ELR (cell line): ENCODE measurements around the gene NEDD9.

Source experiments
- DNase-seq: peaks from one replicate; pipeline ENCODE4 v3.0.0-alpha.2; 2015; ENCODE audit warnings: low read depth

The NEDD9 gene

GRCh38 chr6:11201015-11201414, 31.5 kb downstream of the NEDD9 start:
- DNase-seq = no peak

DNA sequence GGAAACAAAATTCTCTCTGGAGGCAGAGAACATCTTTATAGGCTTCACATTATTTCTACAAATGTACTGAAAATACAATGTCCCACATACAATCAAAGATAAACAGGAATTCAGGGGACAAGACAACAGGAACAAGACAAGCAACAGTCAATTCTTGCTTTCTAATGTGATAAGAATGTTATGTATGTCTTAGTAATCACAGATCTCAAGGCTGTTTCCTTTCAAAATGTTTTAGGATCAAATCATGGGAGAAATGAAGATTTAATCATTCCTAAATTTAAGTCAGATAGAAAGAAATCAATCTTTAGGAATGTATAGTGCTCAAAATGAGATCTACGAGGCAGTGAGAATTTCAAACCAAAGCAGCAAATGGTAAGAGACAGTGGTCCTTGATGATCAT, 32.1 kb downstream of the NEDD9 start:
- peak; percentile 74 for DNase-seq

DNA sequence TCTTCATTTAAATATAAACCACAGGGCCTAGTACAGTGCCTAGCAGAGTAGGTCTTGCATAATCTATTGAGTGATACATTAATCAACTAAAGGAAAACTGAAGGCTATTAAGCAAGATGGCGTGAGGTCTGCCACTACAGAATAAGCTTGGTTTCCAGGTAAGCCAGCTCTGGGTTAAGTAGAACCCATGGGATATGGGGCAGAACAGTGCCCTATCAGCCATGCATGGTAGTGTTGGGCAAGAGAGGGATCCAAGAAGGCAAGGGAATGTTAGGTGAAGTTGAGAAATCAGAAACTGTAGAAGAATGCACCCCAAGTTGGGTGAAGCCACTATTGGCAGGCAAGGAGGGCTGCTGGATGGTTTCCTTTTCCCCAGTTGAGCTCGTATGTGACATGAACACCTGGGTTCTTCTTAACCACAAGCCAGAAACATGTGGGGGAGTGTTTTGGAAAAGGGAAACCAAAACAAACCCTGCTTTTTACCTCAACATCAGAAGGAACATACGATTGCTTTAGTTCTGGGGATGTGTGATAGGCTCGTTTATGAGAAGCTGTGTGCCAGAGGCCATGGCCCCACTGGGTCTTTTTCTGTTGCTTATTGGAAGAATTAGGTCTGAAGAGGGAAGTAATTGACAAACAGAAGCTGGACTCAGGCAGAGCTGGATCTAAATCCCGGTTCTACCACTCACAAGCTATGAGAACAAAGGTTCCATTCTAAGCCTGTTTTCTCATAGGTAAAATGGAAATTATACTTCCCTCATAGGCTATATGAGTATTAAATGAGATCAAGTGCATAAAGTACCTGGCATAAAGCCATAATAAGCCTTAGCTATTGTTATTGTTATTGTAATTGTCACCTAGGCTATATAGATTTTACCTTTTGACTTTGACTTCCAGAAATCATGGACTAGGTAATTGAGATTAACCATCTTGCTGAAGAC, 33.5 kb downstream of the NEDD9 start:
- DNase-seq = no peak

- DNase-seq = no peak
Measured at GRCh38 chr6:11197850-11198249, 34.6 kb downstream of the NEDD9 start.

- peak; percentile 67 for DNase-seq
Measured at GRCh38 chr6:11197175-11197536, 35.3 kb downstream of the NEDD9 start.

GRCh38 chr6:11196511-11197174, 35.8 kb downstream of the NEDD9 start:
- DNase-seq = peak; percentile 87

GRCh38 chr6:11194356-11195218, 37.9 kb downstream of the NEDD9 start:
- DNase-seq = no peak

- DNase-seq = no peak
Measured at GRCh38 chr6:11193434-11193833, 39.0 kb downstream of the NEDD9 start.

DNA sequence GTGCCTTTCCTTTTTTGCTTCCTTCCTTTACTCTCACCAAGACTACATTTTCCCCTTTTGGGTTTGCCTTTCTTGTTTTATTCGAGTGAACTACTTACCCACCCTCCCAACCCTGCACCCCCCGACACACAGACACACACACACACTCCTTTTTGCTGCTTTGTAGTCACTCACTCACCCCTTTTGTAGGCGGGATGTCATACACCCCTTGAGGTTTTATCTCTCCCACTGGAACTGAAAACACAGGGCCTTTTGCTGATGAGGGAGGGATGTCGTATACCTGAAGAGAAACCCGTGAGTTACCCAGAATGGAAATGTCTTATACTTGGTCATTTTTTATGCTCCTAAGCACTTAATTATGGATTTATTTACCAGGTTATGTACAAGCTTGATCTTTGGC, 40.3 kb downstream of the NEDD9 start:
- no peak for DNase-seq

DNA sequence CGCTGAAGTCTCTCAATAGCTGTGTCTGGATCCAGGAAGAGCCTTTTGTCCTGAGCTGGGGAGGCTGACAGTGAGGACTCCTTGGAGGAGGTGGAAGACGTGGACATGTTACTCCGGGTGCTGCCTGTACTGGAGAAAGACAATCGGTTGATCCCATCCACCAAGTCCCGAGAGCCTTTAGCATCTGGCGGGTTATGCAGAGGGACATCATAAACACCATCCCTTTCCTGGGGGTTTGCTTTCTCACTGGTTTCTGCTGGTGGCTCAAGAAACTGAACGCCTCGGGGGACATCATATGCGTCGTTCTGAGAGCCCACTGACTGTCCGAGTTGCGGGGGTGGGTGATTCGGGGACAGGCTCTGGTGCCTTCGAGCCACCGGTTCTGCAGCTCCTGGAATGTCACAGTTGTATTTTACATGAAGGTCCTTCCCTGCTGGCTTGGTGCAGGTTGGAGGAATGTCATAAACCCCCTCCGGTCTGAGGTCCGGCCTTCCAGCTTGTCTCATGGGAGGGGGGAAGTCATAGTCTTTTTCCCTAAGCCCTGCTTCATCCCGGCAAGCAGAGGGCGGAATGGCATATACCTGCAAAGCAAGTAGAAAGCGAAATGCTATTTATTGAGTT, 41.7 kb downstream of the NEDD9 start:
- no peak for DNase-seq

GRCh38 chr6:11189865-11190624, 42.4 kb downstream of the NEDD9 start:
- no peak for DNase-seq

DNA sequence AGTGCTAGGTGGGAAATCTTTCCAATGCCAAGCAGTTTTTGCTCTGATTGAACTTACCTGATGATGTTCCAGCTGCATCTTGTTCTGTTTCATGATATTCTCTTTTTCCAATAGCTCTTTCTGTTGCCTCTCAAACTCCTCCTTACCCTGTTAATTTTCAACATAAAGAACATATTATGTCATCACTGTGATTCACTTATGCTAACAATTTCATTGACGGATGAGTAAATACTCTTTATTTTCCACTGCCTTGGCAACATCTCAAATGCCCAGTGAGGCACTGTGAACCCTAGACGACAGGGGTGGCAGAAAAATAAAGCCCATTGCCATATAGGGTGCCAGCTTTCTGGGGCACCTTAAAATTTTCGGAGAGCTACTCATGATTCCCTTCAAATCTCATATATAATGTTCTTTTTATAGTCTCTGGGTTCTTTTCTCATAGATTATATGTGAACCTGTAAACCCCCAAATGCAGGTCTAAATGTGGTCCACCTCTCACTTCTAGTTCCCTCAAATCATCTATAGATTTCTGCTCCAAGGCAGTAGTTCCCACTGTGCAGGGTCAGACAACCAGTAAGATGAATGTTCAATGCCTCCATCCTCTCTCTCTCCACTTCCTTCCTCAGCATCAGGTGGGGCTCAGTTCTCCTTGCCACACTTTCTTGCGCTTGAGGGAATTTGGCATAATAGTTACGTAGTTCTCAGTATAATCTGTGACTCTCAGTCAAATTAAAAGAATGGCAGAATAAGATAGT, 44.1 kb downstream of the NEDD9 start:
- DNase-seq = peak; percentile 63

- no peak for DNase-seq
Measured at GRCh38 chr6:11187301-11187700, 45.2 kb downstream of the NEDD9 start.

- DNase-seq = no peak
Measured at GRCh38 chr6:11185204-11185842, 47.1 kb downstream of the NEDD9 start.

- no peak for DNase-seq
Measured at GRCh38 chr6:11183761-11184362, 48.6 kb downstream of the NEDD9 start.

DNA sequence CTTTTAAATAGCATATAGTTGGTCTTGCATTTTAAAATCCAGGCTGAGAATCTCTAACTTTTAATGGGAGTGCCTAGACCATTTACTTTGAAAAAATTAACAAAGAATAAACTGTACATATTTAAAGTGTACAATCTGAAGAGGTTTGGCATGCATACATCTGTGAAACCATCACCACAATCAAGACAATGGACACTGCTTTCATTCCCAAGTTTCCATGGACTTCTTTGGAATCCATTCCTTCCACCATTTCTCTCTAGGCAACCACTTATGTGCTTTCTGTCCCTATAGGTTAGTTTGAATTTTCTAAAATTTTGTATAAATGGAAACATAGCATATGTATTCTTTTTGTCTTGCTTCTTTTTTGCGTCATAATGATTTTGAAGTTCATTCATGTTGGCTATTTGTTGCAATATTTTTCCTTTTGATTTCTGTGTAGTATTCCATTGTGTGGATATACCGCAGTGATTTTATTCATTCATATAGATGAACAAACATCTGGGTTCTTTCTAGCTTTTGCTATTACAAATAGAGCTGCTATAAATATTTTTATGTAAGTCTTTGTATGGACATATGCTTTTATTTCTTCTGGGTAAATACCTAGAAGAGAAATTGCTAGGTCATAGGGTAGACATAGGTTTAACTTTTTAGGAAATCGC, 50.9 kb downstream of the NEDD9 start:
- no peak for DNase-seq

GRCh38 chr6:11179419-11180202, 52.9 kb downstream of the NEDD9 start:
- no peak for DNase-seq

GRCh38 chr6:11179088-11179418, 53.4 kb downstream of the NEDD9 start:
- DNase-seq = no peak
